OCI-M1 (cell line): Measurements from ENCODE around the gene PIGN.

Source experiments
- DNase-seq: peaks from one replicate; lab custom pipeline; 2025; lab: John Stamatoyannopoulos, UW

The PIGN gene

DNA sequence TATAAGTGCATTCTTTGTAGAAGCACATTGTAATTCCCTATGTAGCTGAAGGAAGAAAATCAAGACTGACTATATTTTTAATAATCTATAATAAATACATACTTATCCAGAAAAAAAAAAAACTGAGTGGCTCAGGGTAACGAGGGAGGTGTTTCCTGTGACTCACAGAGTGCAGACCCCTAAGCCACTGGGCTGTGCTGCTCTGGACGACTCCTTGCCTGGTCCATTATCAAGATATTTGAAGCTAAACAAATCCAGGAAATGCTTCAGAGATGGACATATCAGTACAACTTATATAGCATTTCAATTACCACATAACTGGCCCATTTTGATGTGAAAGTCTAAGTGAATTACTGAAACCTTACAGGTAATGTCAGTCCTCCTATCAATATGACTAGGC lies 80.6 kb downstream of the PIGN start:
- no peak for DNase-seq

DNA sequence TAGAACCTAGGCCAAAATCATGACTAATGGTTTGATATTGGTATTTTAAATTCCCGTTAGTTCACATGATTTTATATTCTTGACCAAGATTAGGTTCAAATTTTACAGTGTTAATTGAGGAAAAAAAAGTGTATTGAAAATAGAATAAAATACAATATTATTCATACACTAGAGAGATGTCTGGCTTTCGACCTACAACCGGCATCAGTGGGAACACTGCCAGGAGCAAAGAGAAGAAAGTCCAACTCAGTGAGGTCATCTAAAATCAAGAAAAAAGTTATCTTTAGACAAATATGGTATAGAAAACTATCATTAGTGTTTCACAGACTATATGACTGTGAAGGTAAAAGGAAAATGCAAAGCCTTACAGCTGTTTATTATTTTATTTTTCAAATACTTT lies 81.5 kb downstream of the PIGN start:
- no peak for DNase-seq

DNA sequence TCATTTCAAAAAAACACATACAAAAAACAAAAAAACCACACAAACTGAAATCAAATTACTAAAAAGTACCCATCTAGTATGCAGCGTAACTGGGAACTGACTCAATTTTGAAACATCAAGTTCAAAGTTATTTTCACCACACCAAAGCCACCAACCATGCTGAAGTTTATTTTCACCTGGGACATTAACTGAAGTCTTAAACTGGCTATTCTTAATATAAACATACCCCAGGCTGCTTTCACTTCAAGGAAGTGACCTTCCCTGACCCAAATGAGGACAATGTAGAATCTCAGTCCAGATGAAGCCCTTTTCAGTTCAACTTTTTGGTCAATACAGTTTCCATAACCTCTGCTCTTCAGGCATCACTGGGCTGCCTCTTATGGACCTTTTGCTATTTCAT lies 84.6 kb downstream of the PIGN start:
- DNase-seq = no peak

DNA sequence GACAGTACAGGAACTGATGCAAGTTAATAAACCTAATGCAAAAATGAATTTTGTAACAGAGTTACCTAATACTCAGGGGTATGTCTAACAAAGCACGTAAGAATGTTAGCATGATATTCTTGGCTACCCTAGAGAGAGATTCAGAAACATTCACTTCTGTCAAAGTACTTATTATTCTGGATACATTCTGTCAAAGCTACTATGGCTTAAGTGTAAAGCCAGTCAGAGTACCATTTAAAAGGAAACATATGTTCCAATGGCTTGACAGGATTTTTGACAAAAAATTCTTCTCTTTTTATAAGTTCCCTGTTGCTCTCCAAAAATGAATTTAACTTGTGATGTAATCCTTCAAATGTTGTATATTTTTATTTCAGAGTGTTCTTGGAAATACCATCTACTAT lies 85.5 kb downstream of the PIGN start:
- no peak for DNase-seq

DNA sequence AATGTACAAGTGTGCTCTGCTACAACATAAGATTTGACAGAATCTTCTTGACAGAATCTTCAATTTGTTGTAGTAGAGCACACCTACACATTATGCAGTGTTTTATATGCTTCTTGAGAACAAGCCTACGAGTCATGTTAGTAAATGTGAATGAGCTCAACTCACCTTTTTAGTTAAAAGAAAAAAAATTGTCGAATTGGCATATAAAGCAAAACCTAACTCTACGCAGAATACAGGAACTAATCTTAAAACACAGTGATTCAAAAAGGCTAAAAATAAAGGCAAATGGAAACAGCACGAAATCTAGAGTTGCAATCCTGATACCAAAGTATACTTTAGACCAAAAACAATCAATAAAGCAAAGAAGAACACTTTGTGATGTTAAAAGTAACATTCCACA lies 87.9 kb downstream of the PIGN start:
- no peak for DNase-seq

DNA sequence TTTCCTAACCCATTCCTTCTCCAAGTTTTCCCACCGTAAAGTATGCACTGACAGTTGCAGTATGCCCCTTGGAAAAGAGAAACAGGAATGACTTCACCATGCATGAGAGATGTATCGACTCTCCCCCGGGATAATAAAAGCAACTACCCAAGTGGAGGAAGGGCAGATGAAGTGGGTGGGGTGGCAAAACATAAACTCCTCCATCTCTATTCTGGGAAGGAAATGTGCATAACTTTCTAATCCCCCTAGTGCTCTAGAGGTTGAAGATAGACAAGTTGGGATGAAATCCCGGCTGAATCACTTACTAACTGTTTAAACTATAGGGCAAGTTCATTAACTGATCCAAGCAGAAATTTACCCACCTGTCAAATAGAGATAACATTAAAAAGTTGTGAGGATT lies 89.2 kb downstream of the PIGN start:
- DNase-seq = no peak

DNA sequence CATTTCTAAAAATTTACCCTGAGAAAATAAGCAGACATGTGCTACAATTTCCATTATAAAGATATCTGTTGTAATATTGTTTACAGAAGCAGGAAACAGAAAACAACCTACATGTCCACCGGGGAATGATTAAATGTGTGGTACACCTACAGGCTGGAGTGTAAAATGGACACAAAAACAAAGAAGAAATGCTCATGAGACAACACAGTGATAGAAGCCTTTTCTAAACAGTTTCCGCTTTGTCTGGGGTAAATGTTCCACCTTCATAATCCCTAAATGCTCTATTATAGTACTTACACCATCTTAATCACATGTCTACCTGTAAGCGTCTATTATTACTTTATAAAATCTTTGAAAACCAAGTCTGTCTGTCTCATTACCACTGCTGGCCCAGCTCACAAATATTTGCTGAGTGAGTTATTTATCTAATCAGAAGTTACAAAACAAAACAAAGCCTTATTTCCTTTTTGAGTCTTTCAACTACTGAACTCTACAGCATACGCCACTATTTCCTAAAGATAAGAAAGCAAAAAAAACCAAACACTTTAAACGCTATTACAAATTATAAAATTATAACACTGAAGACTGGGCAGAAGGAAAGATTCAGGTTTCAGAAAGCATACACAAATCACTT lies 95.3 kb downstream of the PIGN start:
- DNase-seq = no peak

DNA sequence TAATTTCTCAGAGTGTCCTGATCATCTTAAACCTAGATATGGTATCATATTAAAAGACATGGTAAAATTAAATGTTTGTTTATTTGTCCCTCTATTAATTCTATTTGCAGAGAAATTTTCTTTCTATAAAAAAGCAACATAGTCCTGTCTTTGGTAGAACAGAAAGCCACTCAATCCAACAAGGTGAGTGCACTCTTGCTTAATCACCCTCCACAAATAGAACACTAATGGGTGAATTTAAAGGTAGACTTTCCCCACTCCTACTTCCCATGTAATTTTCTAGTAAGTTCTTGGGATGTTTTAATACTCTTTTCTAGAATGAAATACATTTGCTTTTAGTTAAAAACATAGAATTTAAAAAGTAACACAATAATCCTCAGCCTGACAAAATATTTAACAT lies 97.7 kb downstream of the PIGN start:
- no peak for DNase-seq

DNA sequence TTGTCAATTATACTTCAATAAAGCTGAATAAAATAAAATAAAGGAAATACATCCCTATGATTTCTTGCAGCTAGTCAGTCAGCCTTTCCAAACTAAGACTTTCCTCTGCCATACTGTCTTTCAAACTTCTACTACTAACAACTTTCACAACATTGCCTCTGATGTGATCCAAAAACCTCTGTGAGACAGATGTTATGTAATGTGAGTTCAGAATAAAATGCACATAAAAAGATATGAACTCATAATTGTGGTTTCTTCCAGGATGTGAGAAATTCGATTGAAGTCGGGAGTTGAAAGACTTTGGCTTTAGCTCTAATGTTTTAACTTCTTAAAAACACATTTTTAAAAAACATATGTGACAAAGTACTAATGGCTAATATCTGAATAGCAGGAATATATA lies 98.7 kb downstream of the PIGN start:
- DNase-seq = no peak

DNA sequence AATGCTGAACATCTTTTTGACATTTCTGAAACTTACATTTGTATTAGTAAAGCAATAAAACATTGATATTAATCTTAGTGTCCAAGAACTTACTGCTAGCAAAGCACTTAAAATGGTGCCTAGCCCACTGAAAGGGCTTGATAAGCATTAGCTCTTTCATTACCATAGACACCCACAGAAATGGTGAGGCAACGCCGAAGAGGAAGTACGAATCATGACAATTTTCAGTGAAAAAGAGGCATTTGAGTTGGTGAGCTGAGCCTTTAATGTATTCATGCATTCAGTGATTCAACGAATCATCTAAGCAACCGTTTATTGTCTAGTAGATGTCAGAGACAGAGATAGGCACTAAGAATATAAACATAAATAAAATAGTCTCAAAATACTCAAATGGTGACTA lies 101.1 kb downstream of the PIGN start:
- DNase-seq = peak; percentile 4

DNA sequence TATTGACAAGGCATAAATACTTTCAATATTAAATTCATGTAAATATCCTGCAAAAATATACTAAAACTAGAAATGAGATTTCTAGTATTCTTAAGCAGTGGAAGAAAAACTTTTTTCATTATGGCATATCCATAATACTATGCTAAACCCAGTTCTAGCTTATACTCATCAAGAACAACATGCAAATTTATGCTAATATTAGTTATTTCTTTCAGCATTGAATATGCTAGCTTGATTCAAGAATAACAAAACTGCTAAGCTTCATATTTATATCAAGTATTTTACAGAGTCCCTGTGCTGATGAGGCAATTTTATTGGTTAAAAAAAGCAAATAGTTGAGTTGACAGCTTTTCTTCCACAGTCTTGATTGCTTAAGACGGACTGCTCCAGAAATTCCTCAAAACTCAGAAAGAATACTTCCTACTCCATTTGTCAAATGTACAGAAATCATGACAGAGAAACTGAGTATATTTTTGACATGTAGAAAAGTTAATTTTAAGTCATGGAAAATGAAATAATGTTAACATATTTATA lies 105.0 kb downstream of the PIGN start:
- no peak for DNase-seq

DNA sequence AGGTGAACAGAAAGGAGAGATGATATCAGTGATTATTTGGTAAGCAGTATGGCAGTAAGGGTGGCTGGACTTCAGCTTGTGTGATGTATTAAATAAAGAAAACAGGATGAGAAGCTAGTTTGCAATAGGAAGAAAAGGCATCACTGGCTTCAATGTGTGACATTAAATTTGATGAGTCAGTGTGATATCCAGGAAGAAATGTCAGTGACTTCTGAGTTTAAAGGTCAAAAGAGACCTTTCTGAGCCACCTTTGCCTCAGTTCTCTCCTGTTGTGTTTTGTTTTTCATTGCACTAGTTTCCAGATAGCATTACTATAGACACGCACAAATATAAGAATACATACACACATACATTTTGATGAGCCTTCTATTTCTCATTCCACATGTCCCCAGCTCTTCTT lies 105.6 kb downstream of the PIGN start:
- no peak for DNase-seq

DNA sequence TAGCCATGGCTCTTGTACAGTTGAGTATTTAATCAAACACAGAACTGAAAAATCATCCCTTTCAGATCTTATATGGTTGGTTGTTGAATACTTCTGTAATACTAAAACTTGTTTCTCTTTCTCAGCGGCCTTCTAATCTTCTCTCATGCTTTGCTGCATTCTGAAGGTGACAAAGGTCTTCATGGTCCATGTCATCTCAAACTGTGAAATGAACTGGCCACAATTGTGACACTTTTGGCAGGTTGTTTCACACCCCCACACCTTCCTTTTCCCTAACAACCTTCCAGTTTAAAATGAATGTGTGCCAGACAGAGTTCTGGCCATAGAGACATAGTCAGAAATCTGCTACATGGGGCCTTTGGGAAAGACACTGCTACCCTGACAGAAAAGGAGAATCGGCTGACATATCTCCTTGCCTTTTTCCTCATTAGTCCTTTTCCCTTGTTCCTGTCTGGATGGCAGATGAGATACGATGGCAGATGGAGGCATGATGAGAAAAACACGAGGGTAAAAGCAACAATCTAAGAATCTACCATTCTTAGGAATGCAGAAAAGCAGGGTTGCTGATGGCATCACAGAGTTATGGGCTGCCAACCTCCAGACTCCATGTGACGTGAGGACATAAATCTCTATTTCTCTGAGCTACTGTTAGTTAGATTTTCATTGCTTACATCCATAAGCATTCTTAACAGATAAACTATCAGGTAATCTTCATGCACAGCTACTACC lies 106.5 kb downstream of the PIGN start:
- no peak for DNase-seq

DNA sequence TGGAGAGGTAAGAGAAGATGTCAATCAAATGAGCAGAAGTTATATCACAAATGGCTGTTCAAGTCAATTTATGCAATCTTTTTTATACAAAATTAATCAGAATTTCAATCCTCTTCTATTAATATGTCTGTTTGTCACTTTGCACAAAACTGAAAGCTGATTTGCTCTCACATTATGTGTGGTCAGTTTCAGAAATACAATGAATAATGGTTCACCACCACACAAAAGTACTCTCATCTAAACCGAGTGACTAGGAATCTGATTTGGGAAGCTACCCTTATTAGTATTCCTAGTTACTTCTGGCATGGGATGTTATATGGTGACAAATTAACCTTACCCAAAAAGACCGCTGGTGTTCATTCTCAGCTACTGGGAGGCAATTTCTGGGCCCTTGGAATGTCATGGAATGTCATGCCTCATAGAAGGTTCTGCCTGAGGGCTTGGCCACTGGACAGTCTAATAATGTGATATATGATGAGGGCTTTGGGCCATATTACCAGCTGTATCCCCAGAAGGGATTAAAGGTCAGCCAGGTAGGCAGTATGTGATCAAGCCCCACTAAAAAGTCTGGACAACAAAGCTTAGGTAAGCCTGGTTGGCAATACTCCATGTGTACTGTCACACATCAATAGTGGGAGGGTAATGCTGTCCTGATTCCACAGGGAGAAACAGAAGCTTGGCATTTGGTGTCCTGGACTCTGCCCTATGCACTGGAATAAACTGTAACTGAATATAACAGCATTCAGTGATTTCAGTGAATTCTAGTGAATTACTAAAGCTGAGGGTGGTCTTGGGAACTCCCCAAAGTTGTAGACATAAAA lies 113.2 kb downstream of the PIGN start:
- DNase-seq = no peak

DNA sequence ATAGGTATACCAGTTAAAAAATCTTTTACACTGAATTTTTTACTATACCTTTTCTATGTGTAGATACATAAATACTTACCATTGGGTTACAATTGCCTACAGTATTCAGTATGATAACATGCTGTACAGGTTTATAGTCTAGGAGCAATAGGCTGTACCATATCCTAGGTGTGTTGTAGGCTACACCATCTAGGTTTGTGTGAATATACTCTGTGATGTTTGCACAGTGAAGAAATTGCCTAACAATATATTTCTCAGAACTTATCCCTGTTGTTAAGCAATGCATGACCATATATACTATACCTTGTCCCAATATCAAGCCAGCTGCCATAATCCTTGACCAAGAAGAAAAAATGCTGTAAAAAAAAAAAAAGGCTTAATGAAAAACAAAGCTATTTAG lies 114.5 kb downstream of the PIGN start:
- DNase-seq = no peak

DNA sequence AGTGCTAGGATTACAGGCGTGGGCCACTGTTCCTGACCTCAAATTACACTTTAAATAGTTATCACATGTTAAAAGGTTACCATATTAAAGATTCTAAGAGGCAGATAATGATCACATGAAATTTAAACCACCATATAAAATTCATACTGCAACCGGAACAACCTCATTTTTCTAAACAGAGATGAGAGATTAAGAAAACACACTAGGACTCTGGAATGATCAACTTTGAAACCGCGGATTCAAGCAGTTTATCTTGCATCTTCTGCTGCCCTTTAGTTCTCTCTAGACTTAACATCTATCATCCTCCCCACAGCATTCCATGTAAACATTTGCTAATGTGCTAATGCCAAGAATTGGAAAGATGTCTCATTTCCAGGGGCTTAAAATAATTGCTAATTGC lies 115.8 kb downstream of the PIGN start:
- DNase-seq = no peak

DNA sequence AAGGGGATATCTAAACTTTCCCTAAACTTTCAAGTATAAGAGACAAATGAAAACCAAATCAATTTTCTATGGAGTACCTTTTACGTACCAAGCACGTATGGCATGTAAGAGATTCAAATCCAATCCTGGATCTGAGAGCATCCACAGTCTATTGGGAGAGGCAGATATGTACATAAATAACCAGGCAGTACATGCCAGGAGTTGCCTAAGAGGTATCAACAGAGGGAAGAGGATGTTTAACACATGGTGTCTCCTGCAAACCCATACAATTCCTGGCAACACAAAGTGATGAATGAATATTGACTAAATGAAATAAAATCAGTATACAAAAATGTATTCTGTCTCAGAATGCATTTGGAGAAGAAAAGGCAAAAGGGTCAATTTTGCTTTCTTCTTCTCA lies 116.6 kb downstream of the PIGN start:
- no peak for DNase-seq

DNA sequence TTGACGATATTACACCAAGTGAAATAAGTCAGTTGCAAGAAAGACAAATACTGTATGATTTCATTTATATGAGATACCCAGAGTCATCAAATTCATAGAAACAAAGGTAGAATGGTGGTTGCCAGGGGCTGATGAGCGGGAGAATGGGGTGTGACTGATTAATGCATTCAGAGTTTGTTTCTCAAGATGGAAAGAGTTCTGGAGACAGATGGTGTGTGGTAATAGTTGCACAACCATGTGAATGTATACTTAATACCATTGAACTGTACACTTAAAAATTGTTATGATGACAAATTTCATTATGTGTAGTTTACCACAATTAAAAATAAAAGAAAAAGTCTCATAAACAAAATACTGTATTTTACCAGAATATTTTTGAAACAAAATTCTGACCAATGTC lies 117.3 kb downstream of the PIGN start:
- DNase-seq = no peak

DNA sequence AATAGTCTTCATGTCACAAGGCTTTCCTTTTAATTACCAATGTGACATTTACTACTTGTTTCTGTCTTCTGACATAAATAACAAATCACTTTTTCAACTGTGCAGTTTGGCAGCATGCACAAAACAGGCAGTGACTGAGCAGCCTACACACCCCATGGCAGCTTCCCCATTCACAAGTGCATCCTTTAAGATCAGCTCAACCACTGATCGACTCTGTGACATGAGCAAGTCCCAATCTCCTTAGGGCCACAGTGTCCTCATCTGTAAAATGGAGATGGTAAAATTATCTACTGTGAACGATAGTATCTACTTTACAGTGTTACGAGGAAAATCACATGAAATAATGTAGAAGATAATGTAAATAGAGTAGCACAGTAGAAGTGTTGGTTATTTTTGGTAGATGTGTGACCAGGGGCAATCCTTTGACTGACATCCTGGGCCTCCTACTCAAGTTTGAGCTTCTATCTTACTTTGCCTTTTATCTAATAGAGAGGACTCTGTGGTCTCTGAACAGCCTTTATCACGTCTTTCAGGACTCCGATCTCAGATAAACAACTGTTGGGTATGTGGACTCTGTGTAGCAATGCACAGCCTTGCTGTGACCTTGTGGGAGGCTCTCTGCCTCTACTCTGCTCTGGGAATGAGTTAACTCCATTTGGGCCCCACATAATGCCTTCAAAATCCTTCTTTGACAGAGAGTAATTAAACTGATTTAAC lies 120.6 kb downstream of the PIGN start:
- DNase-seq = peak; percentile 80

DNA sequence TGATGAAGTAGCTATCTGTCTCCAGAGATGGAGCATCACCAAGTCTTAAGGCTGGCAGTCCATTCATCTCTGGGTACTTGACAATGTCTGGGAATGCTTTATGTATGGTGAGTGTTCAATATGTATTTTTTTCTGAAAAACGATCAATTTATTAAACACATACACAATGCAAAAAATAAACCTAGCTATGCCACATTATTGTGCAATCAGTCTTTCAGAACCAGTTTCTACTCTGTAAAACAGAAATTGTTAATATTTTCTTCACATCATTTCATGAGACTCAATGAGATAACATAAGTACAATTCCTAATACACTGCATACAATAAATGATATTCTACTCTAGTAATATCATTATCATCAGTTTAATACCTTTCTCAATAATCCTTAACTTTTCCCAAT lies 122.5 kb downstream of the PIGN start:
- DNase-seq = no peak

DNA sequence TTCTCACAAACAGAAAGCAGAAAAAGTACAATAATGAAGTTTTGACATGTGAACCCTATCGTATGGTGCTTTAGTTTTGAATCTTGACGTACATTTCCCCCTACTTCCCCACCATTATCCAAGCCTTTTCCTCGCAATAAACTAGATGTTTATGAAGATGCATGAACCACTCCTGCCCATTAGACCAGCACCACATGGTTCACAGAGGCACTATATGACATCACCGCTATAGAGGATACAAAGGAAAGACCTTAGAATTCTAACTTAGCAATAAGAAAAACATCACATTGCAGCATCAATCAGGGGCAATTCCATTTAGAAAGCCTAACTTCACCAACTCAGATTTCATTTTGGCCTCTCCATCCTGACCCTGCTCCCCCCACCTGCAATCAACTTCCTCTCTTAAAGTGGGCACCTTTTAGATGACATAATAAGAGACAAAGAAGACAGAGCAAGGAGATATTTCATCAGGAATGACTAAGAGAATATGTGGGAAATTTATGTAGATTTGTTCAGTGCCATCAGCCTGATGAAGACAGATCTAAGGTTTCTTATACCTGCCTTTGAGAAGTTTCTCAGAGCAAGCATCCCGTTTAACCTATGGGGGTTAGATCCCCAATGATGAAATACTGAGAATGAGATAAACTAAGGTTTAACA lies 124.9 kb downstream of the PIGN start:
- DNase-seq = no peak

DNA sequence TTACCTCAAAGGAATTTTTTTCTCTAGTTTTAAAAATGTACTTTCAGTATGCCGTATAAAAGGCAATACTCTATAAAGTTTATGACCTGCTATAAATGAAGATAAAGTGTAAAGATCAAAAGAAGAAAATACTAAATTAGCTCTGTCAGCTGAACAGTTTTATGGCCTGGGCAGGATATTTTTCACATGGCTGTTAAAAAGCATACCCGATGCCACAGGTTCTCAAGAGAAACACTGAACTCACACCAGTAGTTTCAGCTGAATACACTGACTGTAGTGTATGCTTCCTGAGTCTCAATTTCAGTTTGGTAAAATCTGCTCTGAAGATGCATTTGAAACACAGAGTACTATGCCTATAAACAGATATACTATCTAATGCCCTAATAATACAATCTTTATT lies 126.0 kb downstream of the PIGN start:
- no peak for DNase-seq
